C4-2B (cell line): ENCODE measurements around the gene SLC27A1.
"Not testable (repeated sequence)": the region's sequence is repeated elsewhere in the genome, so short reads cannot be mapped to it uniquely, and the experiment has no call there.

Experiments used
- H3K27ac ChIP-seq: fragments of 450-650 bp; 2 replicates; pipeline ENCODE4 v1.5.1; 2017
- ZFX ChIP-seq: fragments of 450-650 bp; IDR thresholded peaks from 2 replicates; pipeline ENCODE4 v1.6.1; 2017
- TF ChIP-seq, protein P1 (sequence below): fragments of 450-650 bp; conservative IDR thresholded peaks from 2 replicates; pipeline ENCODE4 v1.5.1; 2017; ENCODE audit warnings: mild to moderate bottlenecking

SLC27A1 gene

DNA sequence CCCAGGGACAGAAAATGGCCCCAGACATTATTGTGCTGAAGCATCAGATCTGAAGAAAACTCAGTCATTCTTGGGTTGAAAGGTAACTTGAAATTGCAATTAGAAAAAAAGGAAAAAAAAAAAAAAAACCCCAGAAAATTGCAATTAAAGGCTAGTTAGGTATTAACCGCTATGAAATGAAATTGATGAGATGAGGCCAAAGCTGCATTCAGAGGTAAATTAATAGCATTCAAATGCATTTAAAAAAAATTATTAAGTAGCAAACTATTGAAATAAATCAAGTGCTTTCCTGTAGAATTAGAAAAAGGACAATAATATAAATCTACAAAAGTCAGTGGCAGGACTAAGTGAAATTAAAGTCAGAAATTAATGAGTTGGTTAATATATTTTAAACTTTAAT is 47.6 kb downstream of the SLC27A1 start:
- H3K27ac ChIP-seq, result no peak overlapping the region
- TF ChIP-seq ZFX, result no peak
- TF ChIP-seq, protein P1, sequence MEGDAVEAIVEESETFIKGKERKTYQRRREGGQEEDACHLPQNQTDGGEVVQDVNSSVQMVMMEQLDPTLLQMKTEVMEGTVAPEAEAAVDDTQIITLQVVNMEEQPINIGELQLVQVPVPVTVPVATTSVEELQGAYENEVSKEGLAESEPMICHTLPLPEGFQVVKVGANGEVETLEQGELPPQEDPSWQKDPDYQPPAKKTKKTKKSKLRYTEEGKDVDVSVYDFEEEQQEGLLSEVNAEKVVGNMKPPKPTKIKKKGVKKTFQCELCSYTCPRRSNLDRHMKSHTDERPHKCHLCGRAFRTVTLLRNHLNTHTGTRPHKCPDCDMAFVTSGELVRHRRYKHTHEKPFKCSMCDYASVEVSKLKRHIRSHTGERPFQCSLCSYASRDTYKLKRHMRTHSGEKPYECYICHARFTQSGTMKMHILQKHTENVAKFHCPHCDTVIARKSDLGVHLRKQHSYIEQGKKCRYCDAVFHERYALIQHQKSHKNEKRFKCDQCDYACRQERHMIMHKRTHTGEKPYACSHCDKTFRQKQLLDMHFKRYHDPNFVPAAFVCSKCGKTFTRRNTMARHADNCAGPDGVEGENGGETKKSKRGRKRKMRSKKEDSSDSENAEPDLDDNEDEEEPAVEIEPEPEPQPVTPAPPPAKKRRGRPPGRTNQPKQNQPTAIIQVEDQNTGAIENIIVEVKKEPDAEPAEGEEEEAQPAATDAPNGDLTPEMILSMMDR, result no peak

DNA sequence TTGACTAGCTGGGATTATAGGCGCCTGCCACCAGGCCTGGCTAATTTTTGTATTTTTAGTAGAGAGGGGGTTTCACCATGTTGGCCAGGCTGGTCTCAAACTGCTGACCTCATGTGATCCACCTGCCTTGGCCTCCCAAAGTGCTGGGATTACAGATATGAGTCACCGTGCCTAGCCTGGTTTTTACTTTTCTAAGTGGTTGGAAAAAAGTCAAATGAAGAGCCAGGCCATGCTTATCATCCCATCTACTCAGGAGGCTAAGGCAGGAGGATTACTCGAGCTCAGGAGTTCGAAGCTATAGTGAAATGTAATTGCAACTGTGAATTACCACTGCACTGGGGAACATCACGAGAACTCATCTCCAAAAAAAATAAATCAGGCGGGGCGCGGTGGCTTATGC is 48.3 kb downstream of the SLC27A1 start:
- not testable (repeated sequence) for H3K27ac ChIP-seq

DNA sequence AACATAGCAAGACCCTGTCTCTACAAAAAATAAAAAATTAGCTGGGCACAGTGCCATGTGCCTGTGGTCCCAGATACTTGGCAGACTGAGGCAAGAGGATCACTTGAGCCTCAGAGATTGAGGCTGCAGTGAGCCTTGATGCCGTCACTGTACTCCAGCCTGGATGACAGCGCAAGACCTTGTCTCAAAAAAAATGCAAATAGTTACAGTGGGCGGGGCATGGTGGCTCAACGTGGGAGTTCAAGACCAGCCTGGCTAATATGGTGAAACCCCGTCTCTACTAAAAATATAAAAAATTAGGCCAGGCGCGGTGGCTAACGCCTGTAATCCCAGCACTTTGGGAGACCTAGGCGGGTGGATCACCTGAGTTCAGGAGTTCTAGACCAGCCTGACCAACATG is 49.6 kb downstream of the SLC27A1 start:
- TF ChIP-seq, protein P1, result no peak
- TF ChIP-seq ZFX, result no peak
- no peak overlapping the region for H3K27ac ChIP-seq

DNA sequence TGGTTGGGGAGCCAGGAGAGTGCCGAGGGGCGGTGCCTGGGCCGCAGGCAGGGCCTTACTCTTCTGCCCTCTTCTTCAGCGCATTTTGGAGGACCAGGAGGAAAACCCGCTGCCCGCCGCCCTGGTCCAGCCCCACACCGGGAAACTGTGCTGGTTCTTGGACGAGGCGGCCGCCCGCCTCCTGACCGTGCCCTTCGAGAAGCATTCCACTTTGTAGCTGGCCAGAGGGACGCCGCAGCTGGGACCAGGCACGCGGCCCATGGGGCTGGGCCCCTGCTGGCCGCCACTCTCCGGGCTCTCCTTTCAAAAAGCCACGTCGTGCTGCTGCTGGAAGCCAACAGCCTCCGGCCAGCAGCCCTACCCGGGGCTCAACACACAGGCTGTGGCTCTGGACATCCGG is 50.5 kb downstream of the SLC27A1 start:
- TF ChIP-seq, protein P1, result no peak
- H3K27ac ChIP-seq, result no peak overlapping the region

DNA sequence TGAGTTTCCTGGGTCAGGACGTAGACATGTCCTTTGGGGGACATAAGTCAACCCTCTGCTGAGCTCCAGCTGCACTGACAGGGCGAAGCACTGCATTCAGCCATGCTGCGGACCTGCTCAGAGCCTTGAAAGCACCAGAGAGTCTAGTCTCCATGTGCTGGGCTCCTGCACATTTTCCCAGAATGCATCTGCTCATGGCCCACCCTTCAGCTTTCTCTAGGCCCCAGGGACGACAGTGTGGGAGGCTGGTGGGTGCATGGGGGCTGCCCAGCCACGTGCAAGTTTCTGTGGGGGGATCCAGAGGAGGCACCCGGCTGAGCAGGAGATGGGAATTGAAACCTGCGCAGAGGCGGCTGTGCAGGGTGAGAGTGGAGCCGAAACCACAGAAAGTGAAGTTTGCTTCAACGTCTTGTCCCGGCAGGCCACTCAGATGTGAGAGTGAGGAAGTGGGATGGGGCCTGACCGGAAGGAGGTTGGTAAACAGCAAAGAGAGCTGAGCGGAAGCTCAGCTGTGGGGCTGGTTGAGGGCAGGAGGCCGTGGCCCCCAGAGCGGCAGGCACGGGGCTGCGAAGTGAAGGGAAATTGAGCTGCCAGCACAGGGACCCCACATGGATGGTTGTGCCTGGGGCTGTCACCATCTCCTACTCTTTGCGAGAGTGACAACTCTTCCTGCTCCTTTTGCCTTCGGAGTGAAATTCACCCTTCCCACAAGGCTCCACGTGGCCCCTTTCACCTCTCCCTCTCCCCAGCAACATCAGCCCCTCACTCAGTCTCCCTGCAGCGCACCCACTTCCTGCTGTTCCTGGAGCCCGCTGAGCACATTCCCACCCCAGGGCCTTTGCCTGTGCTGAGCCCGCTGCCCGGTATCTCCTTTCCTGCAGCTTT is 52.9 kb downstream of the SLC27A1 start:
- H3K27ac ChIP-seq, result no peak overlapping the region
- TF ChIP-seq ZFX, result no peak
- TF ChIP-seq, protein P1, result no peak

DNA sequence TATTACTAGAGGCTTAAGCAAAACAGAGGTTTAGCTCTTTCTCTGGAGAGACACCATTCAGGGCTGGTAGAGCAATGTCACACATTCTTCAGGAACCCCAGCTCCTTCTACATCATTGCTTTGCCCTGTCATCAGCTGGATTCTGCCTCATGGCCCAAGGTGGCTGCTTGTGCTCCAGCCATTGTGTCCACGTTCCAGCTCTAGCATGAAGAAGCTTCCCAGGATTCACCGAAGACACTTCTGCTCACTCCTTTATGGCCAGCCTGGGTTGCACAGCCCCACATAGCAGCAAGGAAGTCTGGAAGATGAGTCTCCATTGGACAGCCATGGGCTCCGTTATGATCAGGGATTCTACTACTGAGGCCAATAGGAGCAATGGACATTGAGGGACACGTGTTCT is 54.3 kb downstream of the SLC27A1 start:
- TF ChIP-seq, protein P1, result no peak
- TF ChIP-seq ZFX, result no peak

DNA sequence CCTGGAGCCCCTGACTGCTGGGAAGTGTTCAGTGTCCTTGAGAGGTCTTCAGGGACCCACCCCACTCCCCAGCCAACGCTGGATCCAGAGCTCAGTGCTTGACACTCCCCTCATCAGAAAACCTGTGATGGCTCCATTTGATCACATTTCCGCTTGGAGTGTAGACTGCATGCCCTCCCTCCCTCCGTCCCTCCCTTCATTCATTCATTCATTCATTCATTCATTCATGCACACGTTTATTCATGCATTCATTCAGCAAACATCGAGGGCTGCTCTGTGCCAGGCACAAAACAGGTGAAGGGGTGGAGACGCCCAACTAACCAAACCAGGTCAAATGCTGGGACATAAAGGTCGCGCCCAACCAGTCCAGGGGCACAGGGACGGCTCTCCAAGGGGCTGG is 54.8 kb downstream of the SLC27A1 start:
- H3K27ac ChIP-seq, result no peak overlapping the region
- TF ChIP-seq, protein P1, result no peak
- no peak for TF ChIP-seq ZFX

More for the DNA sequence above, 54.3 kb downstream of the SLC27A1 start:
- H3K27ac ChIP-seq, result no peak overlapping the region

DNA sequence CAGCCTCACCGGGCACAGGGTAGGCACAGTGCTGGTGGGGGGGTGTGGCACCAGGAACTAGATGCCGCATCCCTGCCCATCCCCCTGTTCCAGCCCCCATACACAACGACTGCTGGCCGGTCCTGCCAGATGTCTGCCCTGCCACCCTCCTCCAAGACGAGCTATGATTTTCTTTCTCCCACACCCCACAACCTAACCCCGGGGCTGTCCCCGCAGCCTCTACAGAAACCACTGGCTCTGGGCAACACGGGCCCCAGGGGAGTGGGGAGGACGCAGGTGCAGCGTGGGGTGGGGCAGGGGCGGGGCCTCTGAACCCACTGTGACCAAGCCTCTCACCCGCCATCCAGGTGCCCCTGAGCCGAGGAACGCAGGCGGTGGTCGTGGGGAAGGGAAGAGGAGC is 56.6 kb downstream of the SLC27A1 start:
- H3K27ac ChIP-seq, result no peak overlapping the region
- TF ChIP-seq, protein P1, result no peak
- no peak for TF ChIP-seq ZFX
